GM18520 (cell line): ENCODE results near the gene PYHIN1.

Experiments
- ATAC-seq: cut with Tn5 transposase; IDR thresholded peaks from one replicate; pipeline ENCODE4 v1.9.1; 2021; ENCODE audit not compliant: unreplicated experiment

PYHIN1 gene

GRCh38 chr1:158931055-158931737, at the start of gene PYHIN1:
Gene PYHIN1, plus strand, starts transcription at chr1:158931552. Its CDS starts 5,359 bp downstream, at chr1:158936911.
- ATAC-seq = no peak

- ATAC-seq = no peak
These were observed 37.7 kb upstream of the PYHIN1 start for GRCh38 chr1:158893654-158894053.

GRCh38 chr1:158898722-158899121, 32.6 kb upstream of the PYHIN1 start:
- ATAC-seq = no peak

- no peak for ATAC-seq
These were observed 29.7 kb upstream of the PYHIN1 start for GRCh38 chr1:158901623-158902022.

GRCh38 chr1:158916085-158916484, 15.3 kb upstream of the PYHIN1 start:
- ATAC-seq = no peak

- ATAC-seq = no peak
These were observed 6.7 kb upstream of the PYHIN1 start for GRCh38 chr1:158924677-158925076.

- no peak for ATAC-seq
These were observed 848 bp upstream of the PYHIN1 start for GRCh38 chr1:158930504-158930903.

GRCh38 chr1:158932171-158932570, 819 bp downstream of the PYHIN1 start:
- ATAC-seq = peak; percentile 51

- peak; percentile 47 for ATAC-seq
These were observed 2.3 kb downstream of the PYHIN1 start for GRCh38 chr1:158933621-158934020.

GRCh38 chr1:158939180-158939579, 7.8 kb downstream of the PYHIN1 start:
- ATAC-seq = no peak

- no peak for ATAC-seq
These were observed 10.0 kb downstream of the PYHIN1 start for GRCh38 chr1:158941317-158941716.

- ATAC-seq = no peak
These were observed 11.1 kb downstream of the PYHIN1 start for GRCh38 chr1:158942490-158942889.

GRCh38 chr1:158943059-158943458, 11.7 kb downstream of the PYHIN1 start:
- no peak for ATAC-seq

- no peak for ATAC-seq
These were observed 13.7 kb downstream of the PYHIN1 start for GRCh38 chr1:158945061-158945460.

- no peak for ATAC-seq
These were observed 15.4 kb downstream of the PYHIN1 start for GRCh38 chr1:158946785-158947184.

GRCh38 chr1:158951956-158952355, 20.6 kb downstream of the PYHIN1 start:
- ATAC-seq = no peak

GRCh38 chr1:158952416-158952815, 21.1 kb downstream of the PYHIN1 start:
- no peak for ATAC-seq

GRCh38 chr1:158961178-158961577, 29.8 kb downstream of the PYHIN1 start:
- ATAC-seq = no peak

GRCh38 chr1:158962983-158963382, 31.6 kb downstream of the PYHIN1 start:
- no peak for ATAC-seq

GRCh38 chr1:158969166-158969565, 37.8 kb downstream of the PYHIN1 start:
- ATAC-seq = no peak

GRCh38 chr1:158969855-158970254, 38.5 kb downstream of the PYHIN1 start:
- ATAC-seq = no peak

GRCh38 chr1:158972841-158973240, 41.5 kb downstream of the PYHIN1 start:
- ATAC-seq = no peak

- ATAC-seq = no peak
These were observed 44.9 kb downstream of the PYHIN1 start for GRCh38 chr1:158976219-158976618.
